GM23338 (cell line): ENCODE measurements around the gene DUSP7. TPM values are rescaled to one million over a fixed set of nuclear protein-coding genes. Genes with fewer than 3 reads are reported as not detected.

Experiments used
- ATAC-seq: fragments of 200-7000 bp; cut with Tn5 transposase; 3 replicates; pipeline ENCODE4 v1.9.1; 2020
- DNase-seq: peaks from one replicate; pipeline ENCODE4 v3.0.0-alpha.2; 2015; ENCODE audit warnings: low spot score
- H2AFZ ChIP-seq: fragments of 200-600 bp; sonication (generic); 2 replicates; pipeline ENCODE4 v1.8.0; 2016; ENCODE audit warnings: antibody characterized with exemption, mild to moderate bottlenecking, moderate library complexity
- H3F3A ChIP-seq: fragments of 200-600 bp; sonication (generic); replicated peaks from 2 replicates; pipeline ENCODE4 v1.8.0; 2017; ENCODE audit warnings: antibody characterized with exemption, mixed run types, low read depth
- H3K27ac ChIP-seq: fragments of 200-600 bp; sonication (generic); 2 replicates; pipeline ENCODE4 v1.6.1; 2016; ENCODE audit warnings: low read depth
- H3K27me3 ChIP-seq: fragments of 200-600 bp; sonication (generic); 2 replicates; pipeline ENCODE4 v1.8.0; 2016; ENCODE audit warnings: mild to moderate bottlenecking, mixed run types, moderate library complexity; ENCODE audit not compliant: insufficient read depth
- H3K36me3 ChIP-seq: fragments of 200-600 bp; sonication (generic); 2 replicates; pipeline ENCODE4 v1.8.0; 2016; ENCODE audit warnings: mild to moderate bottlenecking; ENCODE audit not compliant: insufficient read depth
- H3K4me1 ChIP-seq: fragments of 200-600 bp; sonication (generic); 2 replicates; pipeline ENCODE4 v1.8.0; 2016; ENCODE audit warnings: mild to moderate bottlenecking, moderate library complexity; ENCODE audit not compliant: insufficient read depth
- H3K4me2 ChIP-seq: fragments of 200-600 bp; sonication (generic); 2 replicates; pipeline ENCODE4 v1.7.1; 2017; ENCODE audit warnings: mixed run types
- H3K4me3 ChIP-seq: fragments of 200-600 bp; sonication (generic); 2 replicates; pipeline ENCODE4 v1.6.1; 2016; ENCODE audit warnings: mixed run types
- H3K79me2 ChIP-seq: fragments of 200-600 bp; sonication (generic); replicated peaks from 2 replicates; pipeline ENCODE4 v1.8.0; 2017; ENCODE audit warnings: mild to moderate bottlenecking; ENCODE audit not compliant: insufficient read depth
- H3K9me2 ChIP-seq: fragments of 200-600 bp; sonication (generic); 2 replicates; pipeline ENCODE4 v1.8.0; 2017; ENCODE audit not compliant: insufficient read depth
- H4K20me1 ChIP-seq: fragments of 200-600 bp; sonication (generic); replicated peaks from 2 replicates; pipeline ENCODE4 v1.8.0; 2017; ENCODE audit warnings: mild to moderate bottlenecking; ENCODE audit not compliant: insufficient read depth
- H3K27ac Mint-ChIP-seq: 2 replicates; pipeline ENCODE4 v1.8.0; 2020; ENCODE audit warnings: inconsistent platforms, mild to moderate bottlenecking, moderate library complexity, mixed read lengths
- H3K27me3 Mint-ChIP-seq: 3 replicates; pipeline ENCODE4 v1.8.0; 2022; ENCODE audit warnings: low read depth, mild to moderate bottlenecking, moderate library complexity, mixed read lengths, inconsistent platforms; ENCODE audit not compliant: insufficient read depth, poor library complexity
- H3K36me3 Mint-ChIP-seq: 3 replicates; pipeline ENCODE4 v1.8.0; 2021; ENCODE audit warnings: low read depth, mild to moderate bottlenecking, inconsistent platforms, moderate library complexity, mixed read lengths
- H3K4me1 Mint-ChIP-seq: 3 replicates; pipeline ENCODE4 v1.8.0; 2020; ENCODE audit warnings: mild to moderate bottlenecking, inconsistent platforms, mixed read lengths
- H3K4me3 Mint-ChIP-seq: 3 replicates; pipeline ENCODE4 v1.8.0; 2021; ENCODE audit warnings: moderate library complexity, mild to moderate bottlenecking, inconsistent platforms, mixed read lengths
- H3K9me3 Mint-ChIP-seq: 3 replicates; pipeline ENCODE4 v1.8.0; 2020; ENCODE audit warnings: moderate library complexity, mild to moderate bottlenecking, inconsistent platforms, mixed read lengths
- CREB1 ChIP-seq: fragments of 250-450 bp; sonication (Bioruptor Pico); IDR thresholded peaks from 2 replicates; pipeline ENCODE4 v1.5.0; 2020; ENCODE audit warnings: low read depth, mild to moderate bottlenecking, moderate library complexity
- EZH2phosphoT487 ChIP-seq: fragments of 200-600 bp; sonication (generic); IDR thresholded peaks from one replicate; pipeline ENCODE4 v1.8.1; 2018; ENCODE audit warnings: antibody characterized with exemption; ENCODE audit not compliant: unreplicated experiment
- JUNB ChIP-seq: IDR thresholded peaks from one replicate; pipeline ENCODE4 v1.6.1; 2016; ENCODE audit warnings: antibody characterized with exemption; ENCODE audit not compliant: unreplicated experiment
- POLR2AphosphoS5 ChIP-seq: IDR thresholded peaks from 2 replicates; pipeline ENCODE4 v1.6.1; 2016; ENCODE audit warnings: antibody characterized with exemption, low read depth
- STAT1 ChIP-seq: IDR thresholded peaks from one replicate; pipeline ENCODE4 v1.6.1; 2016; ENCODE audit warnings: antibody characterized with exemption; ENCODE audit not compliant: unreplicated experiment
- ZNF114 ChIP-seq: fragments of 250-450 bp; sonication (Bioruptor Pico); IDR thresholded peaks from 2 replicates; pipeline ENCODE4 v1.5.0; 2020; ENCODE audit warnings: mild to moderate bottlenecking, moderate library complexity
- ZNF331 ChIP-seq: fragments of 250-450 bp; sonication (Bioruptor Pico); IDR thresholded peaks from 2 replicates; pipeline ENCODE4 v1.5.0; 2020; ENCODE audit warnings: low read depth, mild to moderate bottlenecking, moderate library complexity
- polyA plus RNA-seq: library from polyadenylated mRNA; unstranded; fragments of >200 nt; fragmentation: Nextera tagmentation; extraction: Ambion mirVana; gene quantifications from 2 replicates; pipeline ENCODE4 v1.2.1, GENCODE V29; 2016
- total RNA-seq: library from RNA; depleted of rRNA; stranded (reverse); fragments of >200 nt; shearing (Covaris generic); gene quantifications from 2 replicates; pipeline ENCODE4 v1.2.3, GENCODE V29; 2014
- TF ChIP-seq, protein P1 (sequence below): fragments of 250-450 bp; sonication (Bioruptor Pico); IDR thresholded peaks from 2 replicates; pipeline ENCODE4 v1.5.0; 2020; ENCODE audit warnings: mild to moderate bottlenecking, moderate library complexity
- TF ChIP-seq, protein P2 (sequence below): IDR thresholded peaks from one replicate; pipeline ENCODE4 v1.6.1; 2018; ENCODE audit warnings: antibody characterized with exemption; ENCODE audit not compliant: unreplicated experiment

DUSP7 gene
- total and polyA plus RNA-seq, 2 experiments from 2014 or later: 5.6 to 14.7 TPM

DNA sequence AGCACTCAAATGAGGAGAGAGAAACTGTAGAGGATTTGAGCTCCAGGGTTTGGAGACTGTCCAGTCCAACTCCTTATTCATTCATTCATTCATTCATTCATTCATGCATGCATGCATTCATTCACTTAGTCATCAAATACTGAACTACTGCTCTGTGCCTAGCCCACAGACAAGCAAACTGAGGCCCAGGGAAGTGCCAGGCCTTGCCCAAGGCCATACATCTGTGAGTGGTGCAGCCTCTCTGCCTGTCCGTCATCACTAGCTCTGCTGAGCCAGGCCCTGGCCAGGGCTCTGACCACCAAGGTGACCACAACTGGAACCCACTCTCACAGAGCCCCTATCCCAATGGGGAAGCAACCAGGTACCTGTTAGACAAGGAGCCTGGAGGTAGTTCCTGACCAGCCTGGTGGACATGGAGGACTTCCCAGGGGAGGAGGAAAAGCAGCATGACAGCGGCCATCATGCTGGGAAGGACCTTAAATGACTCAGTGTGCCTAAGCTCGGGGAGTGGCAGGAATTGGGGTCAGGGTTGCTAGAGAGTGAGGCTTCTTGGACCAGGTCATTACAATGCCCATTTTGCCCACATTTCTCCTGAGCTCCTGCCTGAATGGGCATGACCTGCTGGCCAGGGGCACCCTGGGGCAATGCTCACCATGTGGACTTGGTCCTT is 33.1 kb downstream of the DUSP7 start:
- no peak for TF ChIP-seq POLR2AphosphoS5
- TF ChIP-seq ZNF114 (CRISPR knock-in tag): no peak
- TF ChIP-seq JUNB: no peak
- no peak for TF ChIP-seq STAT1
- no peak for TF ChIP-seq ZNF331
- TF ChIP-seq, protein P1, sequence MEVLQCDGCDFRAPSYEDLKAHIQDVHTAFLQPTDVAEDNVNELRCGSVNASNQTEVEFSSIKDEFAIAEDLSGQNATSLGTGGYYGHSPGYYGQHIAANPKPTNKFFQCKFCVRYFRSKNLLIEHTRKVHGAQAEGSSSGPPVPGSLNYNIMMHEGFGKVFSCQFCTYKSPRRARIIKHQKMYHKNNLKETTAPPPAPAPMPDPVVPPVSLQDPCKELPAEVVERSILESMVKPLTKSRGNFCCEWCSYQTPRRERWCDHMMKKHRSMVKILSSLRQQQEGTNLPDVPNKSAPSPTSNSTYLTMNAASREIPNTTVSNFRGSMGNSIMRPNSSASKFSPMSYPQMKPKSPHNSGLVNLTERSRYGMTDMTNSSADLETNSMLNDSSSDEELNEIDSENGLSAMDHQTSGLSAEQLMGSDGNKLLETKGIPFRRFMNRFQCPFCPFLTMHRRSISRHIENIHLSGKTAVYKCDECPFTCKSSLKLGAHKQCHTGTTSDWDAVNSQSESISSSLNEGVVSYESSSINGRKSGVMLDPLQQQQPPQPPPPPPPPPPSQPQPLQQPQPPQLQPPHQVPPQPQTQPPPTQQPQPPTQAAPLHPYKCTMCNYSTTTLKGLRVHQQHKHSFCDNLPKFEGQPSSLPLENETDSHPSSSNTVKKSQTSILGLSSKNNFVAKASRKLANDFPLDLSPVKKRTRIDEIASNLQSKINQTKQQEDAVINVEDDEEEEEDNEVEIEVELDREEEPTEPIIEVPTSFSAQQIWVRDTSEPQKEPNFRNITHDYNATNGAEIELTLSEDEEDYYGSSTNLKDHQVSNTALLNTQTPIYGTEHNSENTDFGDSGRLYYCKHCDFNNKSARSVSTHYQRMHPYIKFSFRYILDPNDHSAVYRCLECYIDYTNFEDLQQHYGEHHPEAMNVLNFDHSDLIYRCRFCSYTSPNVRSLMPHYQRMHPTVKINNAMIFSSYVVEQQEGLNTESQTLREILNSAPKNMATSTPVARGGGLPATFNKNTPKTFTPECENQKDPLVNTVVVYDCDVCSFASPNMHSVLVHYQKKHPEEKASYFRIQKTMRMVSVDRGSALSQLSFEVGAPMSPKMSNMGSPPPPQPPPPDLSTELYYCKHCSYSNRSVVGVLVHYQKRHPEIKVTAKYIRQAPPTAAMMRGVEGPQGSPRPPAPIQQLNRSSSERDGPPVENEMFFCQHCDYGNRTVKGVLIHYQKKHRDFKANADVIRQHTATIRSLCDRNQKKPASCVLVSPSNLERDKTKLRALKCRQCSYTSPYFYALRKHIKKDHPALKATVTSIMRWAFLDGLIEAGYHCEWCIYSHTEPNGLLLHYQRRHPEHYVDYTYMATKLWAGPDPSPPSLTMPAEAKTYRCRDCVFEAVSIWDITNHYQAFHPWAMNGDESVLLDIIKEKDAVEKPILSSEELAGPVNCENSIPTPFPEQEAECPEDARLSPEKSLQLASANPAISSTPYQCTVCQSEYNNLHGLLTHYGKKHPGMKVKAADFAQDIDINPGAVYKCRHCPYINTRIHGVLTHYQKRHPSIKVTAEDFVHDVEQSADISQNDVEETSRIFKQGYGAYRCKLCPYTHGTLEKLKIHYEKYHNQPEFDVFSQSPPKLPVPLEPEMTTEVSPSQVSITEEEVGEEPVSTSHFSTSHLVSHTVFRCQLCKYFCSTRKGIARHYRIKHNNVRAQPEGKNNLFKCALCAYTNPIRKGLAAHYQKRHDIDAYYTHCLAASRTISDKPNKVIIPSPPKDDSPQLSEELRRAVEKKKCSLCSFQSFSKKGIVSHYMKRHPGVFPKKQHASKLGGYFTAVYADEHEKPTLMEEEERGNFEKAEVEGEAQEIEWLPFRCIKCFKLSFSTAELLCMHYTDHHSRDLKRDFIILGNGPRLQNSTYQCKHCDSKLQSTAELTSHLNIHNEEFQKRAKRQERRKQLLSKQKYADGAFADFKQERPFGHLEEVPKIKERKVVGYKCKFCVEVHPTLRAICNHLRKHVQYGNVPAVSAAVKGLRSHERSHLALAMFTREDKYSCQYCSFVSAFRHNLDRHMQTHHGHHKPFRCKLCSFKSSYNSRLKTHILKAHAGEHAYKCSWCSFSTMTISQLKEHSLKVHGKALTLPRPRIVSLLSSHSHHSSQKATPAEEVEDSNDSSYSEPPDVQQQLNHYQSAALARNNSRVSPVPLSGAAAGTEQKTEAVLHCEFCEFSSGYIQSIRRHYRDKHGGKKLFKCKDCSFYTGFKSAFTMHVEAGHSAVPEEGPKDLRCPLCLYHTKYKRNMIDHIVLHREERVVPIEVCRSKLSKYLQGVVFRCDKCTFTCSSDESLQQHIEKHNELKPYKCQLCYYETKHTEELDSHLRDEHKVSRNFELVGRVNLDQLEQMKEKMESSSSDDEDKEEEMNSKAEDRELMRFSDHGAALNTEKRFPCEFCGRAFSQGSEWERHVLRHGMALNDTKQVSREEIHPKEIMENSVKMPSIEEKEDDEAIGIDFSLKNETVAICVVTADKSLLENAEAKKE (CRISPR knock-in tag): no peak
- TF ChIP-seq, protein P2, sequence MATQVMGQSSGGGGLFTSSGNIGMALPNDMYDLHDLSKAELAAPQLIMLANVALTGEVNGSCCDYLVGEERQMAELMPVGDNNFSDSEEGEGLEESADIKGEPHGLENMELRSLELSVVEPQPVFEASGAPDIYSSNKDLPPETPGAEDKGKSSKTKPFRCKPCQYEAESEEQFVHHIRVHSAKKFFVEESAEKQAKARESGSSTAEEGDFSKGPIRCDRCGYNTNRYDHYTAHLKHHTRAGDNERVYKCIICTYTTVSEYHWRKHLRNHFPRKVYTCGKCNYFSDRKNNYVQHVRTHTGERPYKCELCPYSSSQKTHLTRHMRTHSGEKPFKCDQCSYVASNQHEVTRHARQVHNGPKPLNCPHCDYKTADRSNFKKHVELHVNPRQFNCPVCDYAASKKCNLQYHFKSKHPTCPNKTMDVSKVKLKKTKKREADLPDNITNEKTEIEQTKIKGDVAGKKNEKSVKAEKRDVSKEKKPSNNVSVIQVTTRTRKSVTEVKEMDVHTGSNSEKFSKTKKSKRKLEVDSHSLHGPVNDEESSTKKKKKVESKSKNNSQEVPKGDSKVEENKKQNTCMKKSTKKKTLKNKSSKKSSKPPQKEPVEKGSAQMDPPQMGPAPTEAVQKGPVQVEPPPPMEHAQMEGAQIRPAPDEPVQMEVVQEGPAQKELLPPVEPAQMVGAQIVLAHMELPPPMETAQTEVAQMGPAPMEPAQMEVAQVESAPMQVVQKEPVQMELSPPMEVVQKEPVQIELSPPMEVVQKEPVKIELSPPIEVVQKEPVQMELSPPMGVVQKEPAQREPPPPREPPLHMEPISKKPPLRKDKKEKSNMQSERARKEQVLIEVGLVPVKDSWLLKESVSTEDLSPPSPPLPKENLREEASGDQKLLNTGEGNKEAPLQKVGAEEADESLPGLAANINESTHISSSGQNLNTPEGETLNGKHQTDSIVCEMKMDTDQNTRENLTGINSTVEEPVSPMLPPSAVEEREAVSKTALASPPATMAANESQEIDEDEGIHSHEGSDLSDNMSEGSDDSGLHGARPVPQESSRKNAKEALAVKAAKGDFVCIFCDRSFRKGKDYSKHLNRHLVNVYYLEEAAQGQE: no peak
- TF ChIP-seq EZH2phosphoT487: no peak
- TF ChIP-seq CREB1 (CRISPR knock-in tag): no peak
- H3K27ac ChIP-seq: no peak overlapping the region
- peaks cover 3% of the 10 kb centered on the region; the same call in 1 of the 2 replicates for H3K4me1 ChIP-seq
- H3K4me2 ChIP-seq: no peak overlapping the region
- Mint-ChIP-seq H3K36me3 (no peaks in the 10 kb centered on the region), H3K27ac (no peak overlapping the region), H3K4me1 (peaks cover 11% of the 10 kb centered on the region), H3K4me3 (no peak overlapping the region), H3K27me3 (peaks cover 10% of the 10 kb centered on the region), H3K9me3 (no peaks in the 10 kb centered on the region)
- no peaks in the 10 kb centered on the region for H3K79me2 ChIP-seq
- no peaks in the 10 kb centered on the region for H4K20me1 ChIP-seq
- no peaks in the 10 kb centered on the region for H3K9me2 ChIP-seq
- no peak for ATAC-seq
- H3K36me3 ChIP-seq: no peaks in the 10 kb centered on the region
- no peak overlapping the region for H2AFZ ChIP-seq
- H3K4me3 ChIP-seq: no peak overlapping the region
- H3K27me3 ChIP-seq: no peaks in the 10 kb centered on the region
- H3F3A ChIP-seq: no peaks in the 10 kb centered on the region
- DNase-seq: no peak
